Measurements from ENCODE around the gene CACNA2D2.

DNA sequence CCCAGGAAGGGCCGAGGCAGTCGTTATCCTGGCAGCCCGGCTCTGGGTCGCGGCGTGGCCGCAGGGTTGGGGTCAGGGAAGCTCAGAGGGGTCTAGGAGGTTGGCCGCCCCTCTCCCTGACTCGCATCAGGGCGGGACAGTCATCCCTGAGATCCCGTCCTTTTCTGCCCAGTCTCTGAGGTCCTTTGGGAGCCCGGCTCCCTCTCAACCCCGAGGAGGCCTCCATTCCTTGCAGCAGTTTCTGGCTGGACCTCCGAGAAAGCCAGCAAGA is 181.4 kb downstream of the CACNA2D2 start:
- TF ChIP-seq, protein P1, sequence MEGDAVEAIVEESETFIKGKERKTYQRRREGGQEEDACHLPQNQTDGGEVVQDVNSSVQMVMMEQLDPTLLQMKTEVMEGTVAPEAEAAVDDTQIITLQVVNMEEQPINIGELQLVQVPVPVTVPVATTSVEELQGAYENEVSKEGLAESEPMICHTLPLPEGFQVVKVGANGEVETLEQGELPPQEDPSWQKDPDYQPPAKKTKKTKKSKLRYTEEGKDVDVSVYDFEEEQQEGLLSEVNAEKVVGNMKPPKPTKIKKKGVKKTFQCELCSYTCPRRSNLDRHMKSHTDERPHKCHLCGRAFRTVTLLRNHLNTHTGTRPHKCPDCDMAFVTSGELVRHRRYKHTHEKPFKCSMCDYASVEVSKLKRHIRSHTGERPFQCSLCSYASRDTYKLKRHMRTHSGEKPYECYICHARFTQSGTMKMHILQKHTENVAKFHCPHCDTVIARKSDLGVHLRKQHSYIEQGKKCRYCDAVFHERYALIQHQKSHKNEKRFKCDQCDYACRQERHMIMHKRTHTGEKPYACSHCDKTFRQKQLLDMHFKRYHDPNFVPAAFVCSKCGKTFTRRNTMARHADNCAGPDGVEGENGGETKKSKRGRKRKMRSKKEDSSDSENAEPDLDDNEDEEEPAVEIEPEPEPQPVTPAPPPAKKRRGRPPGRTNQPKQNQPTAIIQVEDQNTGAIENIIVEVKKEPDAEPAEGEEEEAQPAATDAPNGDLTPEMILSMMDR (IDR thresholded peaks at IDR 0.05; ENCODE audit: low read depth, low read length, missing input control) = no peak
- TF ChIP-seq SP1 (IDR thresholded peaks at IDR 0.05) = no peak
- TF ChIP-seq YY1 (IDR thresholded peaks at IDR 0.05) = no peak
- no peak for TF ChIP-seq RAD21 (IDR thresholded peaks at IDR 0.05)
- no peak for TF ChIP-seq REST (IDR thresholded peaks at IDR 0.05)

All from liver (tissue), 3 donors.